GM13977 (cell line): ENCODE data around the gene INHBB.

Experiments
- DNase-seq: peaks from one replicate; pipeline ENCODE4 v3.0.0; 2012; ENCODE audit warnings: low spot score
- in situ Hi-C: fragments of 300-500 bp; cut with MboI; formaldehyde crosslinking; loops from one replicate; pipeline ENCODE4 v1.12.0; 2022; ENCODE audit warnings: low sequenced_read_pairs, low pct_unique_long_range_greater_than_20kb, mixed read lengths, inconsistent platforms; ENCODE audit not compliant: unreplicated experiment
- TF ChIP-seq, protein P1 (sequence below): IDR thresholded peaks from 2 replicates; pipeline ENCODE4 v1.5.1; 2012; ENCODE audit warnings: mild to moderate bottlenecking, control low read depth; ENCODE audit not compliant: insufficient read depth; ENCODE audit errors: extremely low read depth, missing control alignments

The INHBB gene

DNA sequence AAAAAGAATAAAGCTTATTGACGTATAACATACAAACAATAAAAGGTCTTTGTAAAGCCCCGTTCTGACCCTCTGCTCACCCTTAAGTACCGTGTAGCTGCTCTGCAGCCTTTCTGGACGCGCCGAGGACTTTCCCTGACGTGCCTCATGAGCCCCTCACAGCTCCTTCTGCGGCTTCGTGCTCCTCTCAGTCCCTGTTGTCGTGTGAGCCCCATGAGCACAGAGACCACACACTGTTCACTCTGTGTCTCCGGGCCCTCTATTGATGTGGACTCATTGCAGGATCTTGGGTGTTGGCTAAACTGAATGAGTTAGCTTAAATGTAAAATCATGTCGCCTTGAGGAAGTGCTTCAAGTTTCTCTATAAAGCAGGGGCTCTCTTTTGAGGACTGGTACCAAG is 43.6 kb upstream of the INHBB start:
- in situ Hi-C loops = no loop called here
- DNase-seq = no peak
- TF ChIP-seq, protein P1, sequence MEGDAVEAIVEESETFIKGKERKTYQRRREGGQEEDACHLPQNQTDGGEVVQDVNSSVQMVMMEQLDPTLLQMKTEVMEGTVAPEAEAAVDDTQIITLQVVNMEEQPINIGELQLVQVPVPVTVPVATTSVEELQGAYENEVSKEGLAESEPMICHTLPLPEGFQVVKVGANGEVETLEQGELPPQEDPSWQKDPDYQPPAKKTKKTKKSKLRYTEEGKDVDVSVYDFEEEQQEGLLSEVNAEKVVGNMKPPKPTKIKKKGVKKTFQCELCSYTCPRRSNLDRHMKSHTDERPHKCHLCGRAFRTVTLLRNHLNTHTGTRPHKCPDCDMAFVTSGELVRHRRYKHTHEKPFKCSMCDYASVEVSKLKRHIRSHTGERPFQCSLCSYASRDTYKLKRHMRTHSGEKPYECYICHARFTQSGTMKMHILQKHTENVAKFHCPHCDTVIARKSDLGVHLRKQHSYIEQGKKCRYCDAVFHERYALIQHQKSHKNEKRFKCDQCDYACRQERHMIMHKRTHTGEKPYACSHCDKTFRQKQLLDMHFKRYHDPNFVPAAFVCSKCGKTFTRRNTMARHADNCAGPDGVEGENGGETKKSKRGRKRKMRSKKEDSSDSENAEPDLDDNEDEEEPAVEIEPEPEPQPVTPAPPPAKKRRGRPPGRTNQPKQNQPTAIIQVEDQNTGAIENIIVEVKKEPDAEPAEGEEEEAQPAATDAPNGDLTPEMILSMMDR = no peak

GRCh38 chr2:120303177-120303576 is 42.8 kb upstream of the INHBB start:
- TF ChIP-seq, protein P1 = no peak
- in situ Hi-C loops = no loop called here
- DNase-seq = no peak

DNA sequence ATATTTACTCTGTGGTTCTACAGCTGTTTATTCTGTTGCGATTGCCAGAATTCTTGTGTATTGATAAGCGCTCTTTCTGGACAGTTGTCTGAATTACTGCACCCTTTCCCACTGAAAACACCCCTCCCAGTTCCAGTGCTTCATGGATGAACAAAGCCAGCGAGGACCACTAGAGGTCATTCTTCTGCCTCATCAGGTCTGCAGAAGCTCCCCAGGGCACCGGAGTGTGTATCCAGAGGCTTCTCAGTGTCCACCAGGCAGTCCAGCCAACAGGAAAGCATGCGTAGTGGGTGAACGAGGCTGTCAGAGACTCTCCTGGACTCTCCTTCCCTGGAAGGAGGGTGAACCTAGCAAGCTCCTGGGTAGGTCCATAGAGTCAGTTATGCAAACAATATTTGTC is 40.6 kb upstream of the INHBB start:
- no peak for DNase-seq
- TF ChIP-seq, protein P1 = peak; percentile 28
- in situ Hi-C loops = no loop called here

DNA sequence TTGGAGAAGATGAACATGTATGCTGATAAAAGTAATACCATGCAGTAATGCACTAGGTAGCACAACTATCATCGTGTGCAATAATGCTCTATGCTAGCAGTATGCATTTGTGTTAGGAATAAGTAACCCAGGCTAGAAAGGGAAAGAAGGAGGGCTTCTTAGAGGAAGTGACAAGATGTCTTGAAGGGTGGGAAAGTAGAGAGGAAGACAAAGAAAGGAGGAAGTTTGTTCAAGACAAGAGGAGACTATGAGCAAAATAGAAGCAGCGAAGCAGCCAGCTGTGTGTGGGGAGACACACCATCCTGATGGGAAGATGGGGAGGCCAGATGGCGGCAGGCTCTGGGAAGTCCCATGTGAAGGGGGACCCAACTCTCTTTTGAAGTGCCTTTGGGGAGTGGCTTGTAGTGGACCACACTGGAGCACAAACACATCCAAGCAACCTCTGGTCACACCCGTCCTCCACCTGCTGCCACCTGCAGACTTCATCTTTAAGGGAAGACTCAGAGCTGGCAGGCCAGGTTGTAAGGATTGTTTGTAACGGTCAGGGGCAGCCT is 39.9 kb upstream of the INHBB start:
- TF ChIP-seq, protein P1 = no peak
- DNase-seq = no peak
- in situ Hi-C loops = no loop called here

DNA sequence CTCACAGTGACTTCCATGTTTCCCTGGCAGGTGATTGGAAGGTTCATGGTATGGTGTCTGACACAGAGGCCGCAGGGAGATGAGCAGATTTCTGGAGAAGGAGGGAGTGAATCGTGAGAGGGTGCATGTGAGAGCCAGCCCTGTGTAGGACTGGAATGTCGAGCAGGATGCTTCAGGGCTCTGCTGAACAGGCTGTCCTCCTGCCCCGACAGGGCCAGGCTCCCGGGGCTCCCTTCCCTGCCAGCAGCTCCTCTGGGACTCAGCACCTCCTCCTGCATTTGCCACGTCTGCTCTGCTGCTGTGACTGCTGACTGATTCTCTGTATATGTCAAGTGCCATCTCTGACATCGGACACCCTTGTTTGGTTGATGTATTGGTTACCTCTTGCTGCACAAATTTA is 38.5 kb upstream of the INHBB start:
- in situ Hi-C loops = no loop called here
- TF ChIP-seq, protein P1 = no peak

GRCh38 chr2:120308038-120308910 is 37.7 kb upstream of the INHBB start:
- TF ChIP-seq, protein P1 = no peak
- in situ Hi-C loops = no loop called here
- no peak for DNase-seq

More for the DNA sequence above, 38.5 kb upstream of the INHBB start:
- DNase-seq = no peak
